Colonic mucosa (tissue), 4 donors: Measurements from ENCODE around the gene SETBP1. TPM values are rescaled to one million over a fixed set of nuclear protein-coding genes. Genes with fewer than 3 reads are reported as not detected.

ENCODE experiments used
- DNase-seq: peaks from one replicate; pipeline ENCODE4 v3.0.0-alpha.2; 2020
- H3K27ac ChIP-seq: fragments of 200-600 bp; one replicate; pipeline ENCODE4 v1.8.0; 2021
- H3K27me3 ChIP-seq: fragments of 200-600 bp; one replicate; pipeline ENCODE4 v1.8.0; 2021
- H3K36me3 ChIP-seq: fragments of 200-600 bp; one replicate; pipeline ENCODE4 v1.8.0; 2021
- H3K4me1 ChIP-seq: fragments of 200-600 bp; one replicate; pipeline ENCODE4 v1.8.0; 2021; ENCODE audit warnings: mild to moderate bottlenecking
- H3K4me3 ChIP-seq: fragments of 200-600 bp; one replicate; pipeline ENCODE4 v1.8.0; 2021
- H3K9ac ChIP-seq, 2 donors: one replicate each; pipeline ENCODE4 v1.7.0; 2013; ENCODE audit warnings: control low read depth in 2 of 2, low read depth in 2 of 2, low read length in 2 of 2
- H3K9me3 ChIP-seq: fragments of 200-600 bp; one replicate; pipeline ENCODE4 v1.8.0; 2021
- intact Hi-C: fragments of 100-400 bp; cut with DNase I; formaldehyde crosslinking; loops from one replicate; pipeline ENCODE4 v1.14.1; 2022
- total RNA-seq, 2 donors: library from RNA; stranded (reverse); fragmentation: NEBNext Ultra II Directional in 1 of 2; extraction: Animal tissue kit (Norgen Biotek cat#: 25700) in 1 of 2; gene quantifications; one replicate each; pipeline ENCODE4 v1.2.1, GENCODE V29; 2021
- TF ChIP-seq, protein P1 (sequence below): fragments of 200-600 bp; IDR thresholded peaks from one replicate; pipeline ENCODE4 v1.8.0; 2022; ENCODE audit warnings: antibody characterized with exemption, mild to moderate bottlenecking
- donor health status: healthy.
- donor health status: DM: no; HTN: no; CAD: no.
- donor health status: DM: no; HTN: no; CAD: no.

Gene SETBP1
- total RNA-seq, 2 donors from 2014 or later = 9.6 to 11.8 TPM

DNA sequence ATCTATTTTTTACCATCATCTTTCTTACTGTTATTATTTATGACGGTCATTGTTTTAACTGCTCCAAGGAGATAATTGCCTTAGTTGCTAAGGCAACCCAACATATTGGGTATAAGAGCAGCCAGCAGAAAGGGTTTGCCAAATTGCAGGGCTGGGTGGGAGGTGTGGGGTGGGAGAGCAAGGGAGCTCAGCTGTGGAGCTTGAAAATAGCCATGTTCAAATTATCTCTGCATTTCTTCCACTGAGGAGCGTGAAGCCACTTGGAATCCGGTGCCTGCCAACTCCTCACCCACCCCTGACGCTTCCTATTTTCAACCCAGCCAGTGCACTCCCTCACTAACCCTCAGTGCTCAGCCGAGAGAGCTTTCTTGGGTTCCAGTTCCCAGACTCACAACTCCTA, 60.8 kb downstream of the SETBP1 start:
- TF ChIP-seq, protein P1, sequence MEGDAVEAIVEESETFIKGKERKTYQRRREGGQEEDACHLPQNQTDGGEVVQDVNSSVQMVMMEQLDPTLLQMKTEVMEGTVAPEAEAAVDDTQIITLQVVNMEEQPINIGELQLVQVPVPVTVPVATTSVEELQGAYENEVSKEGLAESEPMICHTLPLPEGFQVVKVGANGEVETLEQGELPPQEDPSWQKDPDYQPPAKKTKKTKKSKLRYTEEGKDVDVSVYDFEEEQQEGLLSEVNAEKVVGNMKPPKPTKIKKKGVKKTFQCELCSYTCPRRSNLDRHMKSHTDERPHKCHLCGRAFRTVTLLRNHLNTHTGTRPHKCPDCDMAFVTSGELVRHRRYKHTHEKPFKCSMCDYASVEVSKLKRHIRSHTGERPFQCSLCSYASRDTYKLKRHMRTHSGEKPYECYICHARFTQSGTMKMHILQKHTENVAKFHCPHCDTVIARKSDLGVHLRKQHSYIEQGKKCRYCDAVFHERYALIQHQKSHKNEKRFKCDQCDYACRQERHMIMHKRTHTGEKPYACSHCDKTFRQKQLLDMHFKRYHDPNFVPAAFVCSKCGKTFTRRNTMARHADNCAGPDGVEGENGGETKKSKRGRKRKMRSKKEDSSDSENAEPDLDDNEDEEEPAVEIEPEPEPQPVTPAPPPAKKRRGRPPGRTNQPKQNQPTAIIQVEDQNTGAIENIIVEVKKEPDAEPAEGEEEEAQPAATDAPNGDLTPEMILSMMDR = no peak
- no peak overlapping the region for H3K9ac ChIP-seq
- no peak for DNase-seq
- no peaks in the 10 kb centered on the region for H3K9me3 ChIP-seq
- H3K27ac ChIP-seq = no peak overlapping the region
- no peaks in the 10 kb centered on the region for H3K4me1 ChIP-seq
- no peaks in the 10 kb centered on the region for H3K36me3 ChIP-seq
- H3K27me3 ChIP-seq = no peaks in the 10 kb centered on the region
- intact Hi-C loops = no loop called here
- H3K4me3 ChIP-seq = no peak overlapping the region

DNA sequence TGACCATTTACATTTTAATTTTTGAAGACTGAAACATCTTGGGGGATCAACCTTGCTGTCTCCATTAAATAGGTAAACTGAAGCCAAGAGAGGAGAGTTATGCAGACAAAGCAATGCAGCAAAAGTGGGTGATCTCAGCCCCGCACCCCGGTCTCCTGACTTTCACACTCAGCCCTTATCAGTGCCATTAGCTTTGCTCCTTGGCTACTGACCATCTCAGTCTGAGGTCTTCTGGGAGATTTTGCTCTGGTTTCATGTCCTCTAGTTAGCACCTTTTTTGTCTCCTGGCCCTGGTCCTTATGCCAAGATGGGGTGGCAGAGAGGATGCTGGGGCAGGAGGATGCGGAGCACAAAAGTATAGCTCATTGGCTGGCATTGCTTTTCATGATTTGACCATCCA, 61.4 kb downstream of the SETBP1 start:
- Histone ChIP-seq H3K4me3 (no peak overlapping the region), H3K27ac (peak overlapping the region; percentile 16), H3K9ac (no peak overlapping the region), H3K9me3 (no peaks in the 10 kb centered on the region), H3K36me3 (no peaks in the 10 kb centered on the region), H3K4me1 (no peaks in the 10 kb centered on the region), H3K27me3 (no peaks in the 10 kb centered on the region)
- intact Hi-C loops = no loop called here
- no peak for DNase-seq
- TF ChIP-seq, protein P1 = no peak

DNA sequence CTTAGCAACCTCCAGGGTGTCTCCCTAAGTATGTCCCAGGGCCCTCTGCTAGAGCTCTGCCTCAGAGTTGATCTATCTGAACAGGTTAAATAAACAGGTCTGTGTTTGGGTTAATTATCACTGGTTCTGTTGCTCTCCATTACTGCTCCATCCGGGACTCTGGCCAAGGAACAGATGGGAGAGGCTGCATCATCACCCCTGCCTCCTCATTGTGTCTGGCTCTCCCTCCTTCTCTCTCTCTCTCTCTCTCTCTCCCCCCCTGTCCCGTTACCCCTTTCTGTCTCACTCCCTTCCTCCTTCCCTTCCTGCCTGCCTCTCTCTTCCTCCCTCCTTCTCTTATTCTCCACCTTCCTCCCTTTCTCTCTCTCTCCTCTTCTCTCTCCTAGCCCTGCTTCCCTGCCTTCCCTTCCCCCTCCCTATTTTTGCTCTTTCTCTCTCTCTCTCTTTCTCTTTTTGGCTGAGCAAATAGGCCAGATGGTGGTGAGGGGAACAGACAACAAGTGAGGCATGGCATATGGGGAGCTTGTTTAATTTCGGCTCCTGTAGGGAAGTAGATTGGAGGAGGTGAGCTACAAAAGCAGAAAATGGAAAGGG, 62.1 kb downstream of the SETBP1 start:
- Histone ChIP-seq H3K36me3 (no peaks in the 10 kb centered on the region), H3K4me1 (no peaks in the 10 kb centered on the region), H3K27ac (peak overlapping the region; percentile 16), H3K27me3 (no peaks in the 10 kb centered on the region), H3K9ac (no peak overlapping the region), H3K9me3 (no peaks in the 10 kb centered on the region), H3K4me3 (no peak overlapping the region)
- peak; percentile 50 for DNase-seq
- TF ChIP-seq, protein P1 = no peak
- intact Hi-C loops = no loop called here

DNA sequence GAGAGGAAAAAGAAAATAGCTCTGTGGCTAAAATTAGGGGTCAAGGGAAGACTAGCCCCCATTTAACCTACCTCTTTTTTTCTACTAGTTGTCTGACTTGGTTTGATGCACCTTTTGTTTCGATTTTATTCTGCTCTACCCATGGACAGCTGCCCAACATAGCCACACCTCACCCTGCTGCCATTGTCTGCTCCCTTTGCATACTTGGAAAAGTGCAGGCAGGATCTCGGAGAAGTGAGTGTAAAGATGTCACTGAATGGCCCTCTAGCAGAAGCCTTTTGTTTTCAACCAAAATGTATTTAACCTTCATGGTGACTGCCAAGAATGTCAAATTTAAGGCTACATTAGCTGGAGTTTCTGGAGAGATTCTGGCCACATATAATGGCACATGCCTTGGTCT, 62.9 kb downstream of the SETBP1 start:
- no peaks in the 10 kb centered on the region for H3K27me3 ChIP-seq
- H3K27ac ChIP-seq = no peak overlapping the region
- DNase-seq = no peak
- no peak overlapping the region for H3K9ac ChIP-seq
- H3K4me3 ChIP-seq = no peak overlapping the region
- TF ChIP-seq, protein P1 = no peak
- no peaks in the 10 kb centered on the region for H3K4me1 ChIP-seq
- H3K9me3 ChIP-seq = no peaks in the 10 kb centered on the region
- intact Hi-C loops = no loop called here
- H3K36me3 ChIP-seq = no peaks in the 10 kb centered on the region

DNA sequence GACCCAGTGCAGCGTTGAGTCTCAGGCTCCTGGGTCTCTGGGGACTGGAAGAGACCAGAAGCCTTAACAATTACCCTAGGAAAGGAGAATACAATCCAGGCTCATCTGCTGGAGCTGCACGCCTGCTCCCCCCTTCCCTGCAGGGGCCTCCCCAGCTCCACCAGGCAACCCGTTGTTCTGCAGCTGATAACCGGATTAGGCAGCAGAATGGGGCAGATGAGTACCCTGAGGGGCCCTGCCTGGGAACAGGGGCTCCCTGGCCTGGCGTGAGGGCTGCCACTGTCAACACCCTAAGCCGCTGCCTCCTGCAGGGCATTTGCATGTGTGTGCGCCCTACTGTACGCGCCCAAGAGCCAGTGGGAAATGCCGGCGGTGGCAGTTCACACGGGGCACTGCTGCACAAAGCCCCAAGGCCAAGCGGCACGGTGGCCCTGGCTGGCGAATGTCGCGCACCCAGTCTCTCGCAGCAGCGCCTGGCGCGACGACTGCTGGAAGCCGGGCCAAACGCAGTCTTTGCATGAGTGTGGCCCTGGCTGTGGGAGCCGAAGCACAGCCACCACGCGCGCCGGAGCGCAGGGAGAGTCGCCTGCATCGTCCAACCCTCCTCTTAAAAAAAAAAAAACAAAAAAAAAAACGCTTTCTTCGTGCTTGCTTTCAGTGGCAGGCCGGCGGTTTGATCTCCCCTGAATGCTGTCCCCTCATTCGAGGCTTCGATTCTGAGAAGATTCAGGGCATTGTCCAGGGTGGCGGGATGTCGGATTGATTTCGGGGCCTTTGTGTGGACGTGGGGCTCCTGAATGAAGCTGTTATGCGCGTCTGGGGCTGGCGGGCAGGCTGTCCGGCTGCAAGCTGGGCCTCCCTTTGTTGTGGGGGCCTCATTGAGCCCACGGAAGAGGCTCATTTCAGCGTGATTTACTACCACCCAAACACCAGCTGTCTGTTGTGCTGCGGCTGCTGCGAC, 63.8 kb downstream of the SETBP1 start:
- TF ChIP-seq, protein P1 = no peak
- Histone ChIP-seq H3K36me3 (no peaks in the 10 kb centered on the region), H3K9me3 (no peaks in the 10 kb centered on the region), H3K9ac (no peak overlapping the region), H3K4me3 (no peak overlapping the region), H3K4me1 (no peaks in the 10 kb centered on the region), H3K27ac (no peak overlapping the region), H3K27me3 (no peaks in the 10 kb centered on the region)
- DNase-seq = no peak
- intact Hi-C loops = no loop called here
